NCI-H446 (cell line): Measurements from ENCODE around the gene SMIM24.

Experiments
- DNase-seq, 2 experiments: peaks; one replicate each; lab custom pipeline; 2025; lab: John Stamatoyannopoulos, UW

The SMIM24 gene

DNA sequence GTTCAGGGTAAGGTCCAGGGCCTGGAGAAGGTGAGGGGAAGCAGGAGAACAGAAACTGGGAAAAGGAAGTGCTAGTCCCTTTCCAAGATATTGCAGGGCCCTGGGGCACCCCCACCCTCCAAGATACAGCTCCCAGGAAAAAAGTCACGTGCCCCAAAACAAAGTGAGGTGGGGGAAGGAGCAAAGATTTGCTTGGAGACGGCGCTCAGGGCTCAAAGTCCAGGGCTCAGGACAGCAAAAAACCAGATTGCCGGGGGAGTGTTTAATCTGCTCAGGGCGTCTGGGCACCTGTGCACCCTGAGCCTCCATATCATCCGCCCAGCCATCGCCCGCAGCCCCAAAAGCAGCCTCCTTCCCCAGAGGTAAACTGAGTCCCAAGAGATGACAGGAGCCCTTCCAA, 6.3 kb downstream of the SMIM24 start:
- DNase-seq, result no peak

- DNase-seq, result peak in 1 of 2 experiments; percentile 38
These were observed 8.2 kb downstream of the SMIM24 start for GRCh38 chr19:3471954-3472655.

GRCh38 chr19:3470500-3471128, 9.7 kb downstream of the SMIM24 start:
- DNase-seq, result no peak

DNA sequence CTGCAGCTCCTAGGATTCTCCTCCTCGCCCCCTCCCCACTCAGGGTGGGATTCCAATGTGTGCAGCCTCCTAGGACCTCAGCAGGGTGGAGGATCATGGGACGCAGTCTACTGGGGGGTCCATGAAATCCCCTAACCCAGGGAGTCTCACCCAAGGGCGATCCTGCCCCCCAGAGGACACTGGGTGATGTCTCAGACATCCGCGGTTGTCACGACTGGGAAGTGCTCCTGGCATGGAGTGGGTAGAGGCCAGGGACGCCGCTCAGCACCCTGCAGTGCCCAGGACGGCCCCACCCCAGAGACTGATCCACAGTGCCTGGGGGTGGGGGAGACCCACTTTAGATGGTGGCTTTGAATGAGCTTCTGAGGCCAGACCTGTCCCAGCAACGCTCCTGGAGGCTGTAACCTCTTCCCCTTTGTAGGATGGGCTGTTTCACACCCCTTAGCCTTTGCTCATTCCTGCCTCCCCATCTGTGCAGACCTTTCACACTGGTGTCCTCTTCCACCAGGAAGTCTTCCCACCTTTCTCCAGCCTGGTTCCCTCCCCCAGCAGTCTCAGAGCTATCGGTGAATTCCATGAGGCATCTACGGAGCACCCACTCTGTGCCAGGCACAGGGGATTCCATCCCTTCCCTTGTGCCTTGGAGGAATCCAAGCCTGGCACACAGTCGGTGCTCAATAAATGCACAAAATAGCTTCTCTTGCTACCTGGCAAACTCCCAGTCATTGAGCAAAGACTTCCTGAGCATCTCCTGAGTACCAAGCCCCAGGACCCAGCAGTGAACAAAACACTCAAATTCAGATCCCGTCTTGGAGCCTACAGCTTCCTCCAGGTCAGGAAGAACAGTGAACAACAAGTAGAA, 10.5 kb downstream of the SMIM24 start:
- no peak for DNase-seq

GRCh38 chr19:3468211-3468610, 12.1 kb downstream of the SMIM24 start:
- no peak for DNase-seq

DNA sequence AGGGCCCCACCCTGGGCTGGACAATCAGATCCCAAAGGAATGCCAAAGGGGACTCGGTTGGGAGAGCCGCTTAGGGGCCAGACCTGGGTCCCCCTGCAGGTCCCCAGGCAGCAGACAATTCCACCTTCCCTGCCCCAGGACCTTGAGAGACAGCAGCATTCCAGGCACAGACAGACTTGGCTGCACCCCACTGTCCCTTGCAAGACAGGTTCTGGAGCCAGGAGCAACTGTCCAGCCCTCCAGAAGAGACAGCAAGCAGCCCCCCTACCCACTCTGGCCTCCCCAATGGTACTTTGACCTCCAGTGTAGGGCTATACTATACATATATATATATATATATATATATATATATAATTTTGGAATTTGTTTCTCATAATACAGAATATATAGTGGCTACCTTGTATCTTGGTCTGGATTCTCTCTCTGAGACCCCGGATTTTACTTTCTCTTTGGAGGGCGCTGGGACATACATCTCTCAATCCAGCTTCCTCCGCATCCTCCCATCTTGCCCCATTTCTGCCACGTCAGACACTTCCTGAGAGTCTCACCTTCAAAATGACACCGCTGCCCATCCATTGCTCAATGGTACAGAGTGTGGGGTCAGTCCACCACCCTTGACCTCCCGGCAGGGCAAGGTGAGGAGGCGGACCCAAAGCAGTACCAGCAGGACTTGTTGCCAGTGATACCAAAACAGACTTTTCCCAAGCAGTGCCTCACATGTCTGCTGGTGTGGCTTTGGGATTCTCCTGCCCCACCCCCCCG, 12.7 kb downstream of the SMIM24 start:
- no peak for DNase-seq

GRCh38 chr19:3466635-3467034, 13.7 kb downstream of the SMIM24 start:
- no peak for DNase-seq

- DNase-seq, result no peak
These were observed 14.8 kb downstream of the SMIM24 start for GRCh38 chr19:3465552-3465951.

GRCh38 chr19:3464587-3465235, 15.6 kb downstream of the SMIM24 start:
- DNase-seq, result no peak

GRCh38 chr19:3463714-3464586, 16.4 kb downstream of the SMIM24 start:
- no peak for DNase-seq

DNA sequence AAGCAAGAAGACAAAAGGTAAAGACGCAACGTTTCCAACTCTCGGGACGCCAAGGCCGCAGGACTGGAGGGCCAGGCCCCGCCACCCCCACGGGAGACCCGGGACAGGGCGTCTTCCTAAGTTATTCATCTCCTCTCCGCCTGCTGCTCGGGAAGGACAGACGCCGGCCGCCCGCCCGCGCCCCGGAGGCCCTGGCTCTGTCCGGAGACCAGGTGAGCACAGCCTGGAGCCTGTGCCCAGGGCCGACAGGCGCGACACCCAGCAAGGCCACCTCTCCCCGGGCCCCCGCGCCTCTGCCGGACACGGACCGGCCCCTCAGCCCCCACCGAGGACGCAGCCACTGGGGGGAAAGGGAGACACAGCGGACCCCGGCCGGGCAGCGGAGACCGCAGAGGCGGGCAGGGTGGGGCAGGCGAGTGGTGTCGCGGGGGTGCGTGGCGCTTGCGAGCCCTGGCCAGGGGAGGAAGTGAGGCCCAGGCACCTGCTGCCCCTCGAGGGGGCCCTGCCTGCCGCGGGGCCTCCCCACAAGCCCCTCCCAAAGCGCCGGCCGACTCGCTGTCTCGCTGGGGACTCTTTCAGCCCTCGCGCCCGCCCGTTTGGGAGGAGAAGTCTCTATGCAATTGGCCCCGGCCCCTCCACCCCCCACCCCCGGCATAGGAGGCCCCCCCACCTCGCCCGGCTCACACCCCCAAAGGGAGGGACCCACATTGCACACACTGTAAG, 17.2 kb downstream of the SMIM24 start:
- DNase-seq, result no peak

DNA sequence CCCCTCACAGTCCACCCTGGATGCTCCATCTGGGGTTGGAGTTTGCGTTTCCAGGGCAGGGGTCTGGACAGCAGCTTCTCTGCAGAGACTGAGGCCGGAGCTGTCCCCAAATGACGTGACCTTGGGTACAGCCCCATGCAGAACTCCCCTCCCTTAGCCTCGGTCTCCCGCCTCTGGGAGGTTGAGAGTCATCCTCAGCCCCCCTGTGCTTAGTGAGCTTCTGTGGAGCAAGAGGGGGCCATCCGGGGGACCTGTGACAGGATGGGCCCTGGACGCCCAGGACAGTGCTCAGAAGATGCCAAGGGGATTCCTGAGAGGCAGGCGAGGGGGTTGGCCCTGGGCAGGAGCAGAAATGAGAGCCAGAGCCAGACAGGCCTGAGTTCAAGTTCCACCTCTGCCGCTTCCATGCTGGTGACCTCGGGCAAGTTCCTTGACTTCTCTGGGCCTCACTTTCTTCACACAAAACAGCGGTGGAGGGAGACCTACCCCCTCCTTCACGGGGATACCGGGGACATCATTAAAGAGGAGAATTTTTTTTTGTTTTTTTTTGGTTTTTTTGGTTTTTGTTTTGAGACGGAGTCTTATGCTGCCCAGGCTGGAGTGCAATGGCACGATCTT, 20.3 kb downstream of the SMIM24 start:
- no peak for DNase-seq

DNA sequence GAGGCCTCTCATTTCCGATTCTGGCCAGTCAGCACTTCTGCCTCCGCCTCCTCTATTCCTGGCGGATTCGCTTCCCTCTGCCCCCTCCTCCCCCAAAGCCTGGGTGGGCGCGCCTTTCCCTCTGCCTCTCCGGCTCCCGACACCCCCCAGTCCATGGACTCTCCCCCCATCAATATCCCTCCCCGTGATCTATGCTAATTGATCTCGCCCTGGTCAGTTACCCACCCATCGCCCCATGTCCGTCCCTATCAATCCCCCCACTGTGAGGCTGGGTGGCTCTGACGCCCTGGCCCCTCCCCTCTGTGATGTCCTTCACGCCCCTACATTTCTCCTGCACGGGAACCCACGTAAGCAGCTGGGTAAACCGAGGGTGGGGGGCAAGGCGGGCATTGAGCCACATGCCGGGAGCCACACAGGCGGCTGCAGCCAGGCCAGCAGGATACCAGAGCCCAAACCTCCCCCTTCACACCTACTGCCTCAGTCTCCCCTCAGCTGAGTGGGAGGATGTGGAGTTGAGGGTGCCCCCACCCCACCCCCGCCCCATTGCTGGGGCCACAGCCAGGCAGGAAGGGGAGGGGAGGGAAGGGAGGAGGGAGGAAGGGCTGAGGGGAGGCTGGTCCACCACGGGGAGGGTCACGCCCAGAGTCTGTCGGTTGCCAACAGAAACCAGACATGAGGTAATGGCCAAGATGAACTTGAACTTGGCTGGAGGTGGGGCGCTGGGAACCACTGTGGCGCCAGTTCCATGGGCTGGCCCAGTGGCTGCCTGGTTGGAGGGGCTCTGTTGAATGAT, 21.0 kb downstream of the SMIM24 start:
- no peak for DNase-seq

DNA sequence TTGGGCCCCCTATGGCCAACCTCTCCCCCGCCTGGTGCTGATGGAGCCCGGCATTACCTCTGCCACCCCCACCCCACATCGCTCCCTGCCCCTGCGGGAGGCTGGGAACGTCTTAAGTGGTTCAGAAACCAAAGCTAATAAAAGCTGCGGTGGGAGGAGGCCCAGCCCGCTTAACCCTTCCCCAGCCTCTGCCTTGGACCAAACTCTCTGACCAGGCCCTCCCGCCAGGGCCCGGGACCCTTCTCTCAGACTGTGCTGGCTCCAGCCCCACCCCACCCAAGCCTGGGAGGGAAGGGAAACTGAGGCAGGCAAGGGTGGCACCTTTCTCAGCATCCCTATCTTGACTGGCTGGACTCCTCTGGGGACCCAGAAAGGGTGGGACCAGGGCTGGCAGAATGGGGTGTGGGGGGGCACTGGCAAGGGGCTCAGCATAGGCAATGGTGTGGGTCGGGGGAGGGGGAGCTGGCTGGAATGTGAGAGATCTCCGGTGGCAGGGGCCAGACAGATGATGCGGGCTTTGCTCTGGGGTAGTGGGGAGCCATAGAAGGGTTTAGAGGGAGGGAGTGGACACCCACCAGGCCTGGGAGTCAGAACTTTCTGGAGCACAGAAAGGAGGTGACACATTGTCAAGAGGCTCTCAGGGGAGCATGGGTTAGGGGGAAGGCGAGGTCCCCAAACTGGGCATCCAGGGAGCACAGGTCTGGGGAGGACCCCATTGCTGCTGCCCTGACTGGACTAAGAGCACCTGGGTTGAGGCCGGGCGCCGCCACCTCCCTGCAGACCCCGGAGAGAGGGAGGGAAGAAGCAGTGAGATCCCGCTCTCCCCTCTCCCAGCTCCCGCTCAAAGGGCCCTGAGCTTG, 21.9 kb downstream of the SMIM24 start:
- DNase-seq, result no peak

- no peak for DNase-seq
These were observed 22.6 kb downstream of the SMIM24 start for GRCh38 chr19:3457528-3458228.

DNA sequence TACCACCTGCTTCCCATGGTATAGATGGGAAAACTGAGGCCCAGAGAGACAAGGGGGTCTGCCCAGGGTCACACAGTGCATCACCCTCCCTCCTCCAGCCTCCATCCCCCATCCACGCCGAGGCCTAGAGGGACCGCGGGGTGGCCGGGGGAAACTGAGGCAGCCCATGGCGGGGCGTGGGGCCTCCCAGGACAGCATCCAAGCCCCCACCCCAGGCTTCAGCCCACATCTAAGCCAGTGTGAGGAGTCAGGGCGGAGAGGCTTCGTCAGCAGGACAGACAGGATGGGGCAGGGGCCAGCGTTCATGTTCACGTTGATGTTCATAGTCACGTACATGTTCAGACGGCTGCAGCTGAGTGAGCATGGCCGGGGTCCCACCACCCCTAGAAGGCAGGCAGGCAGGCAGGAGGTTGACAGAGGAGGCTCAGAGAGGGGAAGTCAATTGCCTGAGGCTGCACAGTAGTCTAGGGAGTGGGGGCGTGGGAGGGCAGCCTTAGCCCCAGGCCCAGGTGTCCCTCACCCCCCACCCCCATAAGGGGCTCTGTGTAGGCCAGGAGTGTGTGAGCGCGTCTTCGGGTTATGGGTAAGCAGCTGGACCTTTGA, 23.3 kb downstream of the SMIM24 start:
- DNase-seq, result no peak
